SK-N-SH (cell line): ENCODE results near the gene TPH2. TPM values are rescaled to one million over a fixed set of nuclear protein-coding genes. Genes with fewer than 3 reads are reported as not detected.

Experiments used
- CTCF ChIA-PET: fragments of 300-600, 350-600 bp; formaldehyde crosslinking; extraction: SDS; loops from one replicate; lab custom pipeline; 2021; lab: Yijun Ruan, JAX
- POLR2A ChIA-PET: fragments of 350-600 bp; sonication (Branson Sonifier 250); formaldehyde crosslinking; extraction: SDS; loops from one replicate; lab custom pipeline; 2020; ENCODE audit warnings: antibody characterized with exemption, inconsistent platforms; lab: Yijun Ruan, JAX
- DNase-seq: peaks from one replicate; pipeline ENCODE4 v3.0.0; 2012
- H2AFZ ChIP-seq: fragments of 200-600 bp; sonication (generic); 2 replicates; pipeline ENCODE4 v1.8.1; 2016; ENCODE audit warnings: antibody characterized with exemption, mild to moderate bottlenecking, low read depth
- H3F3A ChIP-seq: fragments of 200-600 bp; sonication (generic); replicated peaks from 2 replicates; pipeline ENCODE3; 2016; ENCODE audit warnings: antibody characterized with exemption, mild to moderate bottlenecking; ENCODE audit not compliant: insufficient read depth
- H3K27ac ChIP-seq, 2 experiments: fragments of 200-500 bp in 1 of 2; fragments of 200-600 bp in 1 of 2; sonication (Bioruptor generic) in 1 of 2; sonication (generic), shearing (Covaris generic) in 1 of 2; 2 replicates each; pipeline versions ENCODE4 v1.5.1 to v1.6.1; 2014 to 2016; ENCODE audit warnings: low read depth in 2 of 2, inconsistent platforms in 1 of 2, low read length in 1 of 2, mild to moderate bottlenecking in 1 of 2, mixed read lengths in 1 of 2
- H3K27me3 ChIP-seq: fragments of 200-600 bp; sonication (generic), shearing (Covaris generic); 2 replicates; pipeline ENCODE4 v1.6.1; 2016; ENCODE audit warnings: mixed run types; ENCODE audit not compliant: insufficient read depth
- H3K36me3 ChIP-seq, 2 experiments: fragments of 200-500 bp in 1 of 2; fragments of 200-600 bp in 1 of 2; sonication (Bioruptor generic) in 1 of 2; sonication (generic) in 1 of 2; replicated peaks in 1 of 2; 2 replicates each; pipeline versions ENCODE3 to v1.5.1; 2014 to 2016; ENCODE audit warnings: low read length in 1 of 2, mild to moderate bottlenecking in 1 of 2; ENCODE audit not compliant: insufficient read depth in 2 of 2, control insufficient read depth in 1 of 2
- H3K4me1 ChIP-seq, 2 experiments: fragments of 200-500 bp in 1 of 2; fragments of 200-600 bp in 1 of 2; sonication (Bioruptor generic) in 1 of 2; sonication (generic), shearing (Covaris generic) in 1 of 2; 2 replicates each; pipeline versions ENCODE4 v1.5.1 to v1.6.1; 2014 to 2016; ENCODE audit warnings: low read depth in 1 of 2, low read length in 1 of 2, mixed run types in 1 of 2; ENCODE audit not compliant: insufficient read depth in 2 of 2, control insufficient read depth in 1 of 2
- H3K4me2 ChIP-seq: fragments of 200-600 bp; sonication (generic), shearing (Covaris generic); 2 replicates; pipeline ENCODE4 v1.6.1; 2017; ENCODE audit warnings: mixed run types
- H3K4me3 ChIP-seq, 2 experiments: fragments of 200-500 bp in 1 of 2; fragments of 200-600 bp in 1 of 2; sonication (Bioruptor generic) in 1 of 2; sonication (generic), shearing (Covaris generic) in 1 of 2; 2 replicates each; pipeline versions ENCODE4 v1.5.1 to v1.8.1; 2014 to 2016; ENCODE audit warnings: low read depth in 2 of 2, inconsistent platforms in 1 of 2, low read length in 1 of 2, mild to moderate bottlenecking in 1 of 2, mixed read lengths in 1 of 2, moderate library complexity in 1 of 2
- H3K79me2 ChIP-seq: fragments of 200-600 bp; sonication (generic); 2 replicates; pipeline ENCODE4 v1.8.1; 2017; ENCODE audit warnings: mild to moderate bottlenecking; ENCODE audit not compliant: insufficient read depth
- H3K9ac ChIP-seq: fragments of 200-600 bp; sonication (generic); 2 replicates; pipeline ENCODE4 v1.6.1; 2017; ENCODE audit warnings: mixed run types
- H3K9me2 ChIP-seq: fragments of 200-600 bp; sonication (generic); 2 replicates; pipeline ENCODE4 v1.6.1; 2017; ENCODE audit warnings: mixed run types
- H3K9me3 ChIP-seq: fragments of 200-600 bp; sonication (generic); 2 replicates; pipeline ENCODE4 v1.6.1; 2017; ENCODE audit warnings: mixed run types, mild to moderate bottlenecking, moderate library complexity
- H4K20me1 ChIP-seq: fragments of 200-600 bp; sonication (generic); 2 replicates; pipeline ENCODE4 v1.6.1; 2017; ENCODE audit warnings: mild to moderate bottlenecking, mixed run types; ENCODE audit not compliant: insufficient read depth
- EP300 ChIP-seq, 2 experiments: IDR thresholded peaks; 2 replicates each; pipeline versions ENCODE4 v1.4.0 to v1.6.1; 2012; ENCODE audit warnings: borderline replicate concordance in 1 of 2, low read depth in 1 of 2, low read length in 1 of 2
- EZH2phosphoT487 ChIP-seq: fragments of 200-600 bp; sonication (generic); IDR thresholded peaks from 2 replicates; pipeline ENCODE4 v1.6.1; 2017; ENCODE audit warnings: low read depth, mixed run types, mild to moderate bottlenecking, antibody characterized with exemption, moderate library complexity, borderline replicate concordance
- FOSL2 ChIP-seq: IDR thresholded peaks from 2 replicates; pipeline ENCODE4 v1.4.0; 2012; ENCODE audit warnings: low read depth, mild to moderate bottlenecking, moderate library complexity, borderline replicate concordance
- FOXM1 ChIP-seq: IDR thresholded peaks from 2 replicates; pipeline ENCODE4 v1.4.0; 2012; ENCODE audit warnings: low read depth, mild to moderate bottlenecking
- IRF3 ChIP-seq: fragments of 150-350 bp; IDR thresholded peaks from 2 replicates; pipeline ENCODE4 v1.6.1; 2016; ENCODE audit warnings: mild to moderate bottlenecking, low read depth, low read length
- MEF2A ChIP-seq: IDR thresholded peaks from 2 replicates; pipeline ENCODE4 v1.4.0; 2012; ENCODE audit warnings: low read depth, borderline replicate concordance
- MXI1 ChIP-seq: IDR thresholded peaks from 2 replicates; pipeline ENCODE4 v1.6.1; 2012; ENCODE audit warnings: mild to moderate bottlenecking, low read depth, low read length, improper control_type of control experiment
- POLR2AphosphoS5 ChIP-seq: IDR thresholded peaks from 2 replicates; pipeline ENCODE4 v1.6.1; 2012; ENCODE audit warnings: low read depth, low read length
- RAD21 ChIP-seq: IDR thresholded peaks from 2 replicates; pipeline ENCODE4 v1.6.1; 2012; ENCODE audit warnings: mild to moderate bottlenecking, low read length
- RCOR1 ChIP-seq: fragments of 150-350 bp; IDR thresholded peaks from 2 replicates; pipeline ENCODE4 v1.6.1; 2017; ENCODE audit warnings: antibody characterized with exemption, low read length
- REST ChIP-seq: IDR thresholded peaks from 2 replicates; pipeline ENCODE4 v1.6.1; 2012; ENCODE audit warnings: mild to moderate bottlenecking, low read depth, low read length, moderate library complexity
- RFX5 ChIP-seq: IDR thresholded peaks from 2 replicates; pipeline ENCODE4 v1.6.1; 2012; ENCODE audit warnings: mild to moderate bottlenecking, improper control_type of control experiment, low read length
- RXRA ChIP-seq: IDR thresholded peaks from 2 replicates; pipeline ENCODE4 v1.4.0; 2012; ENCODE audit warnings: low read depth, mild to moderate bottlenecking, borderline replicate concordance
- SIN3A ChIP-seq: IDR thresholded peaks from 2 replicates; pipeline ENCODE4 v1.6.1; 2012; ENCODE audit warnings: low read depth, mild to moderate bottlenecking, low read length, moderate library complexity, borderline replicate concordance
- TCF12 ChIP-seq: IDR thresholded peaks from 2 replicates; pipeline ENCODE4 v1.4.0; 2012
- TEAD4 ChIP-seq: IDR thresholded peaks from 2 replicates; pipeline ENCODE4 v1.4.0; 2012; ENCODE audit warnings: mild to moderate bottlenecking, borderline replicate concordance; ENCODE audit not compliant: insufficient read depth
- USF1 ChIP-seq: IDR thresholded peaks from 2 replicates; pipeline ENCODE4 v1.4.0; 2012; ENCODE audit warnings: low read depth, borderline replicate concordance
- YY1 ChIP-seq: IDR thresholded peaks from 2 replicates; pipeline ENCODE4 v1.4.0; 2012; ENCODE audit warnings: low read depth, mild to moderate bottlenecking
- WGBS: methylation state at CpG from one replicate; pipeline ENCODE4 v1.1.6; 2017; ENCODE audit warnings: low lambda C conversion rate; 5-methylcytosine and 5-hydroxymethylcytosine counted together
- polyA plus RNA-seq, 3 experiments: library from polyadenylated mRNA; depleted of rRNA; stranded (reverse); fragments of >200 nt; gene quantifications; 2 replicates each; pipeline ENCODE4 v1.2.3, GENCODE V29; 2012

The TPH2 gene
- polyA plus RNA-seq, 1 of the 3 experiments (the other 2 are of a cell fraction), result not detected

GRCh38 chr12:72076558-72076915, 137.9 kb downstream of the TPH2 start:
- CTCF ChIA-PET, result interaction anchor here (0.8 to 1.2 kb wide), 2 partner anchors 20 to 296 kb away, joined by 3 read pairs; no protein-coding TSS in a partner anchor
- POLR2A ChIA-PET, result no interaction called here
- WGBS, result 14% methylated on average over 3 of the region's 3 CpGs

More at GRCh38 chr12:72076558-72076915, 137.9 kb downstream of the TPH2 start:
- Histone ChIP-seq H2AFZ (no peak overlapping the region), H3K36me3 (no peaks in the 10 kb centered on the region), H3F3A (no peaks in the 10 kb centered on the region), H3K9me2 (no peaks in the 10 kb centered on the region), H3K79me2 (no peaks in the 10 kb centered on the region), H3K4me2 (no peak overlapping the region), H3K27me3 (no peaks in the 10 kb centered on the region)
- TF ChIP-seq FOSL2 (no peak), RCOR1 (no peak), MXI1 (no peak), USF1 (no peak), REST (no peak), FOXM1 (no peak), TEAD4 (no peak), RAD21 (no peak), POLR2AphosphoS5 (no peak), EZH2phosphoT487 (no peak), SIN3A (no peak), RFX5 (no peak), IRF3 (no peak), MEF2A (no peak), EP300 (IDR thresholded peaks at IDR 0.05; ENCODE audit: borderline replicate concordance in 1 of 2, low read depth in 1 of 2, low read length in 1 of 2) (no peak), RXRA (no peak), YY1 (no peak), TCF12 (no peak)
- TF ChIP-seq, all 33 proteins: peak for 0
- Histone ChIP-seq H3K4me1 (peaks cover 4 to 7% of the 10 kb centered on the region in 2 experiments; a peak in 2 of 4 replicates), H3K9me3 (no peaks in the 10 kb centered on the region), H4K20me1 (no peaks in the 10 kb centered on the region), H3K9ac (no peak overlapping the region), H3K27ac (no peak overlapping the region), H3K4me3 (no peak overlapping the region)
- DNase-seq, result no peak
